Body of pancreas (tissue), 4 donors: Measurements from ENCODE around the gene ACYP2.

ENCODE experiments used
- CTCF ChIP-seq, 7 experiments: fragments of 450-650 bp in 4 of 7; fragments of 200-600 bp in 3 of 7; sonication (generic) in 3 of 7; IDR thresholded peaks; one replicate each; pipeline ENCODE4 v1.5.1; 2016 to 2019; ENCODE audit warnings: antibody characterized with exemption in 7 of 7
- POLR2A ChIP-seq, 3 donors: fragments of 450-650 bp; IDR thresholded peaks; one replicate each; pipeline ENCODE4 v1.6.1; 2016; ENCODE audit warnings: antibody characterized with exemption in 3 of 3, mild to moderate bottlenecking in 2 of 3

- TF ChIP-seq POLR2A (IDR thresholded peaks at IDR 0.05) (no peak), CTCF (IDR thresholded peaks at IDR 0.05) (no peak)
Measured at GRCh38 chr2:54161660-54162424, 46.4 kb downstream of the ACYP2 start.
